Mucosa of rectum (tissue), 2 donors: ENCODE measurements around the gene CAPN10.

Experiments used
- H3K27ac ChIP-seq, 2 donors: one replicate each; pipeline ENCODE4 v1.7.0; 2013; ENCODE audit warnings: inconsistent platforms in 2 of 2, low read depth in 2 of 2, low read length in 2 of 2
- H3K27me3 ChIP-seq, 2 donors: one replicate each; pipeline ENCODE4 v1.7.0; 2013; ENCODE audit warnings: low read length in 2 of 2; ENCODE audit not compliant: control insufficient read depth in 2 of 2, insufficient read depth in 2 of 2
- H3K36me3 ChIP-seq, 2 donors: one replicate each; pipeline ENCODE4 v1.7.0; 2013; ENCODE audit warnings: low read length in 2 of 2; ENCODE audit not compliant: control insufficient read depth in 2 of 2, insufficient read depth in 2 of 2
- H3K4me1 ChIP-seq, 2 donors: one replicate each; pipeline ENCODE4 v1.7.0; 2013; ENCODE audit warnings: low read length in 2 of 2, mild to moderate bottlenecking in 1 of 2; ENCODE audit not compliant: control insufficient read depth in 2 of 2, insufficient read depth in 2 of 2
- H3K4me3 ChIP-seq, 2 donors: one replicate each; pipeline ENCODE4 v1.7.0; 2013; ENCODE audit warnings: low read length in 2 of 2
- H3K9ac ChIP-seq, 2 donors: one replicate each; pipeline ENCODE4 v1.7.0; 2013; ENCODE audit warnings: low read length in 2 of 2, low read depth in 1 of 2, mild to moderate bottlenecking in 1 of 2
- H3K9me3 ChIP-seq, 2 donors: one replicate each; pipeline ENCODE4 v1.7.0; 2013; ENCODE audit warnings: low read length in 2 of 2; ENCODE audit not compliant: control insufficient read depth in 2 of 2
- donor health status: healthy.
- donor health status: Normal muscosa, but diverticular disease.

CAPN10 gene

DNA sequence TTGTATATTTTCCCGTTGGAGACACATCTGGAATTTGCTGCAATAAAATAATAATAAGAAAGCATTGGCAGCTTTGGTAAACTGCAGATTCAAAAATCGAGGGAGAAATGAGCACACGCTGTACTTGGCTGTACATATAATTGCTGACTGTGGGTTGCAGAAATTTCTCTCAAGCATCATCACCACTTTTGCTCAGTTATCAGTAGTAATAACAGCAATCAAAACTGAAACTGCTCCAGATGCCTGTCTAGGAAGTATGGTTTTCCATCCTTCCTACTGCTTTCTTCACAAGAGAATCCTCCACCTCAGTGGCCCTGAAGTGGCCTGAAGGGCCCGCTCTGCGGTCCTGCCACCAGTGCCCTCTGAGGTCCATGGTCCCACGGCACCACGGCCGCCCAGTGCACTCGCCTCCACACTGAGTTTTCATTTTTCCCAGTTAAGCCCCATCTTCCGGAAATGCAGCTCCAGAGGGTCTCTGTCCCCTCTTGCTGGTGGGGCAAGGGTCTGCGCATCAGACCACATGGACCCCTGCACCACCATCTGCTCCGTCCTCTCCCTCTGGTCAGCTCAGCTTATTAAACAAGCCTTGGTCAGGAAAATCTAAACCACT lies 22.5 kb upstream of the CAPN10 start:
- Histone ChIP-seq H3K4me1 (peaks cover 52 to 53% of the 10 kb centered on the region in 2 donors), H3K27ac (peak overlapping the region in 1 of 2 donors; percentile 99)

DNA sequence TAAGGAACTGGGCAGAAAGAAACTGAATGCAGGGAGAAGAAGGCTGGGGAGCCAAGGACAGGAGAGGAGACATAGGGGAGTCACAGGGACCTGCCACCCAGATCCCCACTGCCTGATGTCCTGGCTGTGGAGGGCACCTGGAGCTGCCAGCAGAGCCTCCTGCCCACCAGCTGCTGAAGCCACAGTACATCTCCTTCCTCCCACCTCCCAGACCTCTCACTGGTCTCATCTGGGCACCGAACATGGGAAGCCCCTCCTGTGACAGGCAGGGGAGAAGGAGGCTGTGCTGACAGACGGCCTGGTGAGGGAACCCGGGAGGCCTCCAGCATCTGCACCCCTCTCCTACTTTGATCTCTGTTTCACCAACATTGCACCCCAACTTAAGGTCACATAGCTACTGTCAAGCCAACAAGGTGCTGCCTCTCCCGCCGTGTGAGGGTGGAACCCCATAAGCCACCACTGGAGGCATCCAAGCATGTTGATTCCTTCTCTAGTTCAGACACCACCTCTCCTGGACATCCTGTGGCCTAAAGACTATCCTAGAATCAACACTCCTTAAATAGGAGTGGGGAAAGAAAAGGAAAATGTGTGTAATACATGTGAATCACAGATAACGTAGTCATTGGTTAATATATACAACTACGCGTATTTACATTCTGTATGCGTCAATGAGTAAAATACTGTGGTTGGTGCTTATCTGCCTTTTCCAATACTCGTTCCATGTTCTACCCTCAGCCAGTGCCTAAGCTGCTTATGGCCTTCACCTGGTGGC lies 21.8 kb upstream of the CAPN10 start:
- Histone ChIP-seq H3K4me3 (peak overlapping the region in 1 of 2 donors; percentile 69), H3K27ac (peak overlapping the region; percentile 99), H3K9me3 (no peaks in the 10 kb centered on the region), H3K4me1 (peaks cover 52 to 54% of the 10 kb centered on the region in 2 donors), H3K36me3 (no peaks in the 10 kb centered on the region), H3K9ac (peak overlapping the region; percentile 74 to 76), H3K27me3 (no peaks in the 10 kb centered on the region)

More for the DNA sequence above, 22.5 kb upstream of the CAPN10 start:
- Histone ChIP-seq H3K9ac (no peak overlapping the region), H3K4me3 (no peak overlapping the region), H3K27me3 (no peaks in the 10 kb centered on the region), H3K36me3 (no peaks in the 10 kb centered on the region), H3K9me3 (no peaks in the 10 kb centered on the region)

DNA sequence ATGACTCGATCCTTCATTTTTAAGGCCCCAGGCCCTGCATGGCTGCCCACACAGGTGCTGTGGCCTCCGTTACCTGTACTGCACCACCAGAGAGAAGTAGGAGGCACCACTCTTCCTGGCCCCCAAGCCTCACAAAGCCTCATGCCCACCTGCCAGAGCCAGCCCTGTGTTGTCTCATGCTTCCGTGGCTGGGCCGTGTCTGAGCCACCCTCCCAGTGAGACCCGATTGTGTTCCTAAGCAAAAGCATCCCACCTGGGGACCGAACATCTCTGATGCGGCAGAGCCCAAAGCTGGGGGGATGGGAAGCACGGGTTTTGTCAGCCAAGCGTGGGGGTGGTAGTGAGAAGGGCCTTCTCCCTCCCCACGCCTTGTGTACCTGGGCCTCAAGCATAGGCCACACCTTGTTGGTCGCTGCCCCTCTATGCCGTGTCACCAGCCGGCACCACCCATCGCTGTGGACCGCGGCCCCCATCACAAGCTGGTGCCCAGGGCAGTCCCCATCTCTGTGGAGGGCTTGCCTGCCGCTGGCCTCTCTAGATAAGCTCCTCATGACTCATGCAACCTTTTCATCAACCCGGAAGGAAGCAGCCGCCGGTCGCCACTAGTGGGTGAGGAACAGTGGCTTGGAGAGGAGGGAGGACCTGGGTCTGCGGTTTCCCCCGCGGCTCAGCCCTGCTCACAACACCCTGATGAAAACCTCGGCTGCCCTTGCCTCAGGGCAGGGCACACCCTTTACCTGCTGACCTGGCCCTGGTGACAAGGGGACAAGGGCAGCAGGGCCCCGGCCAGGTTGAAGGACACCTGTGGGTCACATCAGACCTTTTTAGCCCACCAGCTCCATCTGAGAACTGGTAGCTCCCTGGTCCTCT lies 21.0 kb upstream of the CAPN10 start:
- Histone ChIP-seq H3K4me1 (peaks cover 60 to 61% of the 10 kb centered on the region in 2 donors), H3K27me3 (no peaks in the 10 kb centered on the region), H3K9me3 (no peaks in the 10 kb centered on the region), H3K4me3 (peak overlapping the region; percentile 59 to 69), H3K36me3 (no peaks in the 10 kb centered on the region), H3K27ac (peak overlapping the region; percentile 99), H3K9ac (peak overlapping the region; percentile 74 to 76)

DNA sequence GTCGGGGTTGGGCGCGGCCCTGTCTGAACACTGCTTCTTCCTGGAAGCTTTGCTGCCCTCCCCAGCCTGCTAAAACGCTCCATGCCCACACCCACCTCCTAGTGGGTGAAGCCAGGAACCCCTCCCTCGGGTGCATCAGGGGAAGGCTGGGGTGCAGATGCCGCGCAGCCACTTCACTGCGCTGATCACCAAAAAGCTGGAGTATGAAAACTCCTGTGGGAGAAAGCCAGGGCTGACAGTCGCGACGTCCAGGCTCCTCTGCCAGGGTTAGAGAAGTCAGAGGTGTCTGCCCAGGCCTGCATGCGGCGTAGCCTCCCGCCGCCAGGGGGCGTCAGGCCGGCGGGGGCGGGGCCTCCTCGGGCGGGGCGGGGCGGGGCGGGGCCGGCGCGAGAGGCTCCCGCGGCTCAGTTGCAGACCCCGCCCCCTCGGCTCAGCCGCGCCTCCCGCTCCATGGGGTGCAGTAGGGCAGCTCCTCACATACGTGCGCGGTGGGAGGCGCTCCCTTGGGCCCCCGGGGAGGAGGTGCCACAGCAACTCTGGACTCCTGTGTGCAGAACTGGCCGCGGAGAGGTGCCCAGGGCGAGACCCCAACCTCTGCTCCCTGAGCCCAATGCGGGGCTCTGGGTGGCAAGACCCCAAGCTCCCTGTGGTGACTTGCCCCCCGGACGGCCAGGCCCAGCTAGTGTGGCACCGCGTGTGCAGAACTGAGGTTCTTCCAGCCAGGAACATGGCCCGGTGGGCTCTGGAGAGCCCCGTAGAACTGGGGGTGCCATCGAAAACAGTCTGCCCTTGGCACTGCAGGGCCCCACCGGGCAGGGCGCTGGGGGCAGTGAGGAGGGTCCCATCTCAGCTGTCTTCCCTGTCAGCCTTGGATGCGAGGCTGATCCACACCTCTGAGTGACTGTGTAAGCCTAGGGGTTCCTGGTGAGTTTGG lies 20.1 kb upstream of the CAPN10 start:
- H3K9ac ChIP-seq = peak overlapping the region; percentile 81 to 88
- H3K9me3 ChIP-seq = no peaks in the 10 kb centered on the region
- H3K27ac ChIP-seq = peak overlapping the region; percentile 99
- peak overlapping the region; percentile 66 to 80 for H3K4me3 ChIP-seq
- no peaks in the 10 kb centered on the region for H3K27me3 ChIP-seq
- H3K36me3 ChIP-seq = no peaks in the 10 kb centered on the region
- H3K4me1 ChIP-seq = peaks cover 62 to 68% of the 10 kb centered on the region in 2 donors

DNA sequence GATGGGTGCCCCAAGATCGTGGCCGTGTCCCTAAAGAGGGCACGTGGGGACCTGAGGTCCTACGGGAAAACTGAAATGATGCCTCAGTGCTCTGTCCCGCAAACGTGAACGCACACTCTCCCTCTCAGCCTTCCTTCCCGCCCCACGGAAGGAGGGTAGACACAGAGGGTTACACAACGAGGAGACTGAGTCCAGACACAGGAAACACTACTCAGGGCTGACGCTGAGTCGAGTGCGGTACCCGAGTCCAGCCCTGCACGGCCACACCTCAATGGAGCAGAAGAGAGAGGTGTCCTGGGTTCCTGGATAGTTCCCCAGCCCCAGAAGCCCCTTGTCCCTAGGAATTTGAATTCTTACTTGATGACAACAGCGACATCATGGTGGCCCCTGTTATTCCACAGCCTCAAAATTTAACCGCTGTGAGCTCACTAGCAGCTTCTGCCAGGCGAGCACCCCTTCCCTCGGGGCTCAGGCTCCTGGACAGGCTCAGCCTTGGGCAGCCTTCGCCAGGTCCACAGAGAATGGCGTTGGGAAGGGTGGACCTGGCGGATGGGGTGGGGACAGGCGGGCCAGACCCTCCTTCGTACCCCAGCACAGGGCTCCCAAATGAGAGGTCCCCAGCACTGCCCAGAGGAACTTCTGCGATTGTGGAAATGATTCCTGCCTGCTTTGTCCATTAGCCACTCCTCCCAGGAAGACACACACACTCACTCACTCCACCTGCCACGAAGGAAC lies 19.2 kb upstream of the CAPN10 start:
- Histone ChIP-seq H3K36me3 (peaks cover 0 to 2% of the 10 kb centered on the region in 2 donors), H3K4me1 (peaks cover 55 to 63% of the 10 kb centered on the region in 2 donors), H3K9me3 (no peaks in the 10 kb centered on the region), H3K27me3 (no peaks in the 10 kb centered on the region), H3K4me3 (peak overlapping the region; percentile 66 to 80), H3K9ac (peak overlapping the region; percentile 81 to 88), H3K27ac (peak overlapping the region; percentile 99)

DNA sequence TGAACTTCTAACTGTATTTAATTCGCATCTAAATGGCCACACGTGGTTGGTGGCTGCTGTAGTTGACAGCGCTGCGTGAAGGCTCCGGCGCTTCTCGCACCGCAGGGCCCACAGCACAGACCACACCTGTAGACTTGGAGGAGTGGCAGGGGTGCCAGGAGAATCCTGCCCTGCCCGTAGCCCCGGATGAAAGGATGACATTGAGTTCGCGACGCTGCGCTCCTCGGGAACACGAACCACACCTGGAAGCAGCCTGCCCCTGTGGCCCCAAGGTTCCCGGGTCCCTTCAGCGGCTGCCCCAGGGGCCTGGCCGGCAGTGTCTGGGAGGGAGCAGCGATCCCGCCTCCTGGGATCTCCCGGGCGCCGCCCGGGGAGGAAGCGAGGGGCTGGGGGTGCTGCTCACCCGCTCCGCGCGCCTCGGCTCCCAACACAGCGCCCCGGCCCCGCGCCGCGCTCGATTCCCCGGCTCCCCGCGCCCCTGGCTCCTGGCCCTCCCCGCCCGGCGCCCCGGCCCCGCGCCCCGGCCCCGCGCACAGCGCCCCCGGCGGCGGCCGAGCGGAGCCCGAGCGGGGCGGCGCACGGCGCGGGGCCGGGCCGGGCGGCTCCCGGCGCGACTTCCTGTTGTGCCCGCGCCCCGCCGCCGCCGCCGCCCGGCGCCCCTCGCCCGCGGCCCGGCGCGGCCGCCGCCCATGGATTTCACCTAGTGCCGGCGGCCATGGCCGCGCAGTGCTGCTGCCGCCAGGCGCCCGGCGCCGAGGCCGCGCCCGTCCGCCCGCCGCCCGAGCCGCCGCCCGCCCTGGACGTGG lies 18.5 kb upstream of the CAPN10 start, which contains the start of gene RNPEPL1:
RNPEPL1 (plus strand) TSS at position 613 of the 806 bp plus-strand sequence; CDS start at position 716, 103 bp downstream.
- no peaks in the 10 kb centered on the region for H3K27me3 ChIP-seq
- H3K36me3 ChIP-seq = peaks cover 0 to 2% of the 10 kb centered on the region in 2 donors
- peak within 1 kb of the TSS; percentile 81 to 88 for H3K9ac ChIP-seq
- H3K4me1 ChIP-seq = peaks cover 49 to 60% of the 10 kb centered on the region in 2 donors
- no peaks in the 10 kb centered on the region for H3K9me3 ChIP-seq
- H3K27ac ChIP-seq = peak within 1 kb of the TSS; percentile 99
- H3K4me3 ChIP-seq = peak within 1 kb of the TSS; percentile 83 to 88

DNA sequence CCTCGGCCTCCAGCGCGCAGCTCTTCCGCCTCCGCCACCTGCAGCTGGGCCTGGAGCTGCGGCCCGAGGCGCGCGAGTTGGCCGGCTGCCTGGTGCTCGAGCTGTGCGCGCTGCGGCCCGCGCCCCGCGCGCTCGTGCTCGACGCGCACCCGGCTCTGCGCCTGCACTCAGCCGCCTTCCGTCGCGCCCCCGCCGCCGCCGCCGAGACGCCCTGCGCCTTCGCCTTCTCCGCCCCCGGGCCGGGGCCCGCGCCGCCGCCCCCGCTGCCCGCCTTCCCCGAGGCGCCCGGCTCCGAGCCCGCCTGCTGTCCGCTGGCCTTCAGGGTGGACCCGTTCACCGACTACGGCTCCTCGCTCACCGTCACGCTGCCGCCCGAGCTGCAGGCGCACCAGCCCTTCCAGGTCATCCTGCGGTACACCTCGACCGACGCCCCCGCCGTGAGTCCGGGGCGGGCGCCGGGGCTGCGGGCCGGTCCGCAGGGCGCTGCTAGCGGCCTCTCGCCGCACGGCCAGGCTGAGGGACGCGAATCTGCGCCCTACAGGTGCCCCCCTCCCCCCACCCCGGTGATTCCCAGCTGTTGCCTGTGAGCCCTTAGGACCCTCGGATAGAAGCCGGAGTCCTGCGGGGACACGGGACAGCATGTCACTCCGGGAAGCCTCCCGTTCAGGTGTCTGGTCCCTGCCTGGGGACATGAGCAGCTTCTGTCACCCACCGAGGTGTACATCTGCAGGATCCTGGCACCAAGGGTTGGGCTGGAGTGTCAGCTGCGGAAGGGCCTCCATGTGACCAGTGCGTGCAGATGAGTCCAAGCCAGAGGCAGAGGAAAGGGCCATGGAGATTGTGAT lies 17.6 kb upstream of the CAPN10 start:
- H3K9me3 ChIP-seq = no peaks in the 10 kb centered on the region
- peak overlapping the region; percentile 83 to 88 for H3K4me3 ChIP-seq
- no peaks in the 10 kb centered on the region for H3K27me3 ChIP-seq
- peak overlapping the region; percentile 68 to 74 for H3K9ac ChIP-seq
- peaks cover 1 to 3% of the 10 kb centered on the region in 2 donors for H3K36me3 ChIP-seq
- peaks cover 49 to 60% of the 10 kb centered on the region in 2 donors for H3K4me1 ChIP-seq
- peak overlapping the region; percentile 56 to 84 for H3K27ac ChIP-seq

DNA sequence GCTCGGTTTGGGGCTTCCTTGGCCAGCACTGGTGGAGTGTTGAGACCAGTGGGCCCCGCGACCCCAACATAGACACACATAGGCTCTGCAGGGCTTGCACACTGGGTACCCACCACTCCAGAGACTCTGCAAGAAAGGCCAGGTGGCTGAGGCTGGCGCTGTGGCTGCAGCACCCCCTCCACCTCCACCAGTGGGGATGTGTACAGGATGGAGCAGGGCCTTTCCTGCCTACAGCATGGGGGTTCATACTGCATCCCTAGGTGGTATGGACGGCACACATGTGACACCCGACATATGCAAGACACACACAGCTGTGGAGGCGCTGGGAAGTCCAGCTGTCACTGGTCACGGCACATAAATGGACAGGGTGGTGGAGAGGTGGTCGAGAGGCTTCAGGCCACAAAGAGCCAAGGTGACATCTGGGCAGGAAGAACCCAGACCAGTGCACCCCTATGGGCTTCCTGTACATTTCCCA lies 17.0 kb upstream of the CAPN10 start:
- Histone ChIP-seq H3K27ac (peak overlapping the region in 1 of 2 donors; percentile 84), H3K9ac (peak overlapping the region; percentile 68 to 74), H3K9me3 (no peaks in the 10 kb centered on the region), H3K4me1 (peaks cover 48 to 55% of the 10 kb centered on the region in 2 donors), H3K36me3 (peaks cover 8 to 9% of the 10 kb centered on the region in 2 donors), H3K4me3 (peak overlapping the region; percentile 83 to 88), H3K27me3 (no peaks in the 10 kb centered on the region)
